HAP-1 (cell line): Measurements from ENCODE around the gene OSBPL2.

ENCODE experiments used
- DNase-seq, 2 experiments: peaks; one replicate each; pipeline ENCODE4 v3.0.0-alpha.2; 2016 to 2020; ENCODE audit warnings: low spot score in 2 of 2
- H3K27me3 ChIP-seq: fragments of 250-450 bp; sonication (Bioruptor Pico); 2 replicates; pipeline ENCODE4 v1.5.1; 2020; ENCODE audit warnings: low read depth, mild to moderate bottlenecking, moderate library complexity
- H3K36me3 ChIP-seq: fragments of 250-450 bp; sonication (Bioruptor Pico); replicated peaks from 2 replicates; pipeline ENCODE4 v1.5.1; 2020; ENCODE audit warnings: mild to moderate bottlenecking
- H3K4me1 ChIP-seq: fragments of 250-450 bp; sonication (Bioruptor Pico); 2 replicates; pipeline ENCODE4 v1.5.1; 2020; ENCODE audit warnings: mild to moderate bottlenecking
- H3K4me3 ChIP-seq: fragments of 250-450 bp; sonication (Bioruptor Pico); 2 replicates; pipeline ENCODE4 v1.5.1; 2020; ENCODE audit warnings: mild to moderate bottlenecking, moderate library complexity
- H3K9me3 ChIP-seq: fragments of 250-450 bp; sonication (Bioruptor Pico); 2 replicates; pipeline ENCODE4 v1.5.1; 2020; ENCODE audit warnings: mild to moderate bottlenecking, moderate library complexity
- in situ Hi-C: fragments of 300-500 bp; cut with MboI; formaldehyde crosslinking; loops from 3 replicates; pipeline ENCODE4 v1.14.3; 2020; ENCODE audit warnings: low sequenced_read_pairs, inconsistent platforms, mixed read lengths

Gene OSBPL2

GRCh38 chr20:62323980-62324906, 85.9 kb downstream of the OSBPL2 start:
- no peak for DNase-seq
- H3K4me1 ChIP-seq, result no peaks in the 10 kb centered on the region
- H3K9me3 ChIP-seq, result no peaks in the 10 kb centered on the region
- peaks cover 57% of the 10 kb centered on the region for H3K36me3 ChIP-seq
- H3K27me3 ChIP-seq, result no peaks in the 10 kb centered on the region
- no peak overlapping the region for H3K4me3 ChIP-seq
- in situ Hi-C loops, result no loop called here

GRCh38 chr20:62325172-62325905, 87.0 kb downstream of the OSBPL2 start:
- in situ Hi-C loops, result no loop called here
- H3K4me3 ChIP-seq, result no peak overlapping the region
- no peaks in the 10 kb centered on the region for H3K9me3 ChIP-seq
- H3K4me1 ChIP-seq, result no peaks in the 10 kb centered on the region
- DNase-seq, result no peak
- peaks cover 60% of the 10 kb centered on the region for H3K36me3 ChIP-seq
- no peaks in the 10 kb centered on the region for H3K27me3 ChIP-seq

- peaks cover 62% of the 10 kb centered on the region for H3K36me3 ChIP-seq
- in situ Hi-C loops, result no loop called here
These were observed 88.2 kb downstream of the OSBPL2 start for GRCh38 chr20:62326559-62326958.

GRCh38 chr20:62326959-62327725, 88.8 kb downstream of the OSBPL2 start:
- H3K36me3 ChIP-seq, result peaks cover 61% of the 10 kb centered on the region
- DNase-seq, result no peak

More at GRCh38 chr20:62326559-62326958, 88.2 kb downstream of the OSBPL2 start:
- Histone ChIP-seq H3K9me3 (no peaks in the 10 kb centered on the region), H3K4me3 (no peak overlapping the region), H3K4me1 (no peaks in the 10 kb centered on the region), H3K27me3 (no peaks in the 10 kb centered on the region)
- DNase-seq, result no peak

GRCh38 chr20:62327726-62328495, 89.6 kb downstream of the OSBPL2 start:
- peaks cover 64% of the 10 kb centered on the region for H3K36me3 ChIP-seq
- in situ Hi-C loops, result no loop called here

More at GRCh38 chr20:62326959-62327725, 88.8 kb downstream of the OSBPL2 start:
- Histone ChIP-seq H3K9me3 (no peaks in the 10 kb centered on the region), H3K4me1 (no peaks in the 10 kb centered on the region), H3K27me3 (no peaks in the 10 kb centered on the region), H3K4me3 (no peak overlapping the region)
- in situ Hi-C loops, result no loop called here

GRCh38 chr20:62328684-62329388, 90.5 kb downstream of the OSBPL2 start:
- in situ Hi-C loops, result no loop called here
- Histone ChIP-seq H3K27me3 (no peaks in the 10 kb centered on the region), H3K36me3 (peaks cover 68% of the 10 kb centered on the region)

More at GRCh38 chr20:62327726-62328495, 89.6 kb downstream of the OSBPL2 start:
- no peak overlapping the region for H3K4me3 ChIP-seq
- no peak for DNase-seq
- no peaks in the 10 kb centered on the region for H3K4me1 ChIP-seq
- H3K9me3 ChIP-seq, result no peaks in the 10 kb centered on the region
- no peaks in the 10 kb centered on the region for H3K27me3 ChIP-seq

GRCh38 chr20:62329389-62330377, 91.4 kb downstream of the OSBPL2 start:
- DNase-seq, result no peak
- in situ Hi-C loops, result no loop called here
- no peaks in the 10 kb centered on the region for H3K4me1 ChIP-seq
- H3K27me3 ChIP-seq, result no peaks in the 10 kb centered on the region
- no peaks in the 10 kb centered on the region for H3K9me3 ChIP-seq
- no peak overlapping the region for H3K4me3 ChIP-seq
- peaks cover 62% of the 10 kb centered on the region for H3K36me3 ChIP-seq

More at GRCh38 chr20:62328684-62329388, 90.5 kb downstream of the OSBPL2 start:
- Histone ChIP-seq H3K4me1 (no peaks in the 10 kb centered on the region), H3K4me3 (no peak overlapping the region), H3K9me3 (no peaks in the 10 kb centered on the region)
- DNase-seq, result no peak

GRCh38 chr20:62330576-62331317, 92.4 kb downstream of the OSBPL2 start:
- peaks cover 56% of the 10 kb centered on the region for H3K36me3 ChIP-seq
- no peak for DNase-seq
- in situ Hi-C loops, result no loop called here
- no peaks in the 10 kb centered on the region for H3K9me3 ChIP-seq
- H3K4me1 ChIP-seq, result no peaks in the 10 kb centered on the region
- no peak overlapping the region for H3K4me3 ChIP-seq
- H3K27me3 ChIP-seq, result no peaks in the 10 kb centered on the region

GRCh38 chr20:62331347-62331746, 93.0 kb downstream of the OSBPL2 start:
- in situ Hi-C loops, result no loop called here
- no peak for DNase-seq
- no peaks in the 10 kb centered on the region for H3K27me3 ChIP-seq
- no peaks in the 10 kb centered on the region for H3K4me1 ChIP-seq
- no peak overlapping the region for H3K4me3 ChIP-seq
- H3K9me3 ChIP-seq, result no peaks in the 10 kb centered on the region
- peaks cover 55% of the 10 kb centered on the region for H3K36me3 ChIP-seq

- DNase-seq, result no peak
- Histone ChIP-seq H3K9me3 (no peaks in the 10 kb centered on the region), H3K36me3 (peaks cover 56% of the 10 kb centered on the region), H3K27me3 (no peaks in the 10 kb centered on the region), H3K4me3 (no peak overlapping the region), H3K4me1 (no peaks in the 10 kb centered on the region)
- in situ Hi-C loops, result no loop called here
These were observed 94.1 kb downstream of the OSBPL2 start for GRCh38 chr20:62332421-62332820.
